Gastroesophageal sphincter (tissue), 4 donors: ENCODE results near the gene SRP72. TPM values are rescaled to one million over a fixed set of nuclear protein-coding genes. Genes with fewer than 3 reads are reported as not detected.

Experiments used
- ATAC-seq: fragments of 150-250 bp; one replicate; pipeline ENCODE4 v1.9.1; 2016; ENCODE audit warnings: mild to moderate bottlenecking, moderate library complexity
- H3K27ac ChIP-seq, 4 donors: fragments of 200-600 bp; sonication (generic) in 3 of 4; 1 replicate in 3 of 4; 2 replicates in 1 of 4; pipeline ENCODE4 v1.5.1; 2016 to 2019
- H3K27me3 ChIP-seq: fragments of 200-600 bp; sonication (generic); one replicate; pipeline ENCODE4 v1.5.1; 2019
- H3K36me3 ChIP-seq, 2 donors: fragments of 200-600 bp; sonication (generic); one replicate each; pipeline ENCODE4 v1.5.1; 2019; ENCODE audit warnings: control low read depth in 1 of 2
- H3K4me1 ChIP-seq, 3 donors: fragments of 200-600 bp; sonication (generic); 1 replicate in 2 of 3; 2 replicates in 1 of 3; pipeline ENCODE4 v1.5.1; 2016 to 2019; ENCODE audit warnings: control low read depth in 2 of 3
- H3K4me3 ChIP-seq, 2 donors: fragments of 200-600 bp; sonication (generic); one replicate each; pipeline ENCODE4 v1.5.1; 2019; ENCODE audit warnings: mild to moderate bottlenecking in 1 of 2, moderate library complexity in 1 of 2
- H3K9me3 ChIP-seq, 3 donors: fragments of 200-600 bp; sonication (generic); one replicate each; pipeline ENCODE4 v1.5.1; 2017 to 2019; ENCODE audit warnings: control low read depth in 2 of 3
- EP300 ChIP-seq: sonication (generic); formaldehyde crosslinking; IDR thresholded peaks from one replicate; pipeline ENCODE4 v1.6.1; 2017; ENCODE audit warnings: antibody characterized with exemption, mild to moderate bottlenecking
- POLR2A ChIP-seq, 2 donors: fragments of 450-650 bp; IDR thresholded peaks; one replicate each; pipeline ENCODE4 v1.6.1; 2017; ENCODE audit warnings: antibody characterized with exemption in 2 of 2, mild to moderate bottlenecking in 2 of 2, moderate library complexity in 1 of 2
- POLR2AphosphoS5 ChIP-seq: sonication (generic); formaldehyde crosslinking; IDR thresholded peaks from one replicate; pipeline ENCODE4 v1.6.1; 2017; ENCODE audit warnings: antibody characterized with exemption
- WGBS, 2 donors: methylation state at CpG; one replicate each; pipeline ENCODE4 v1.1.5; 2018; ENCODE audit warnings: low coverage in 1 of 2; 5-methylcytosine and 5-hydroxymethylcytosine counted together
- total RNA-seq, 4 donors: library from RNA; depleted of rRNA; stranded (reverse); fragments of >200 nt; gene quantifications; one replicate each; pipeline ENCODE4 v1.1.0, GENCODE V29; 2016
- TF ChIP-seq, protein P1 (sequence below), 4 experiments: fragments of 200-600 bp in 2 of 4; fragments of 450-650 bp in 2 of 4; sonication (generic) in 1 of 4; IDR thresholded peaks; one replicate each; pipeline ENCODE4 v1.5.1; 2017 to 2019; ENCODE audit warnings: antibody characterized with exemption in 4 of 4, mild to moderate bottlenecking in 2 of 4, moderate library complexity in 2 of 4

Gene SRP72
- total RNA-seq, 4 donors from 2014 or later: 43.6 to 55.6 (median 48.1) TPM

DNA sequence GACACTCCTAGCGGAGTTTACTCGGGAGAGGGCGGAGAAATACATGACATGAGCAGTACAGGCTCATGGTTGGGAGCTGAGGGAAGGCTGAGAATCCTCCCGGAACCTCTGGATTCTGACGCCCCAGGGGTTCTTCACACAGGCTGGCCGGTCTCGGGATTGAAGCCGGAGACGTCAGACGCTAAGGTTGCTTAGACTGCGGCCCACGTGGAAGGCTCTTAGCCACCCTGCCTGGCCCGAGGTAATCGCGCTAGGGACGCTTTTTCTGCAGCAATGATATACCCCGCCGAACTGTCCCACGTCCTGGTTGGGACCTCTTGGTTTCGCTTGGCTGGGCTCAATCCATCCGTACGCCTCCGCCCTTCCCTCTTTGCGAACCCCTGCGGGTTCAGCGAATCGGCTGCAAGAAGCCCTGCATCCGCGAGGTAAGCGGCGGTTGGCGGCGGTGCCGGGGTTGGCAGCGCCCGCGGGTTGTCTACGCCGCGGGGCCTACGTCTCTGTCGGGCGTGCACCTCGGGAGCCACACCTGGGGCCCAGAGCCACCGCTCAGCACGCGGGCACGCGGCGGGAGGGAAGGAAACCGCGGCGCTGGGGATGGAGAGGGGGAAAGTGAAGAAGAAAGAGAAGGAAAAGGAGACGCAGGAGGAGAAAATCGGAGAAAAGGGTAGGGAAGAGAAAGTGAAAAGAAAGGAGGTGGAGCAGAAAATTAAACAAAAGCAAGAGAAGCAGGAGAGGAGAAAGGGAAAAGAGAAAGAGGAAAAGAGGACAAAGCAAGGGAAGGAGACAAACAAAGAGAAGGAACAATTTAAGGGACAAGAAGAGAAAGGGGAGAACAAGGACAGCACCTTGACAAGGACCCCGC is 38.1 kb downstream of the SRP72 start, which contains the start of gene ARL9:
ARL9 (plus strand) TSS at position 523 of the 862 bp plus-strand sequence; CDS start at position 595, 72 bp downstream.
- ATAC-seq: peak; percentile 81
- Histone ChIP-seq H3K27ac (peak within 1 kb of the TSS in 3 of 4 donors; percentile 51 to 66 (median 56)), H3K4me3 (peak within 1 kb of the TSS; percentile 38 to 60), H3K9me3 (no peaks in the 10 kb centered on the region), H3K4me1 (peaks cover 4 to 23% (median 6%) of the 10 kb centered on the region in 3 donors), H3K27me3 (no peaks in the 10 kb centered on the region), H3K36me3 (peaks cover 0 to 34% of the 10 kb centered on the region in 2 donors)
- 0 to 1% methylated on average over 1 to 9 of the region's 56 CpGs for WGBS, 2 donors
- TF ChIP-seq POLR2AphosphoS5 (no peak), EP300 (no peak)

DNA sequence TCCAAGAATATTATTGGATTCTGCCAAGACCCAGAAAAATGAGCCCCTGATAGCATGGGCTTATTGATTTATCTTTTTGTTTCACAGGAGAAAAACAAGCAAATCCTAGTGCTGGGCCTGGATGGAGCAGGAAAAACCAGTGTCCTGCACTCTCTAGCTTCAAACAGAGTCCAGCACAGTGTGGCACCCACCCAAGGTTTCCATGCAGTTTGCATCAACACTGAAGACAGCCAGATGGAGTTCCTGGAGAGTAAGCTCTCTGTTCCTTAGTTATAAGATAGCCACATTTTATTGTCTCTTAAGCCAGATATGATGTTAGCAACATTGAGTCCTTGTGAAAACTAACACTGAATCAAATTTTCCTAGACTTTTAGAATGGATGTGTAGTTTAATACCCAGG is 43.7 kb downstream of the SRP72 start:
- no peaks in the 10 kb centered on the region for H3K27me3 ChIP-seq
- TF ChIP-seq POLR2AphosphoS5: no peak
- TF ChIP-seq, protein P1, sequence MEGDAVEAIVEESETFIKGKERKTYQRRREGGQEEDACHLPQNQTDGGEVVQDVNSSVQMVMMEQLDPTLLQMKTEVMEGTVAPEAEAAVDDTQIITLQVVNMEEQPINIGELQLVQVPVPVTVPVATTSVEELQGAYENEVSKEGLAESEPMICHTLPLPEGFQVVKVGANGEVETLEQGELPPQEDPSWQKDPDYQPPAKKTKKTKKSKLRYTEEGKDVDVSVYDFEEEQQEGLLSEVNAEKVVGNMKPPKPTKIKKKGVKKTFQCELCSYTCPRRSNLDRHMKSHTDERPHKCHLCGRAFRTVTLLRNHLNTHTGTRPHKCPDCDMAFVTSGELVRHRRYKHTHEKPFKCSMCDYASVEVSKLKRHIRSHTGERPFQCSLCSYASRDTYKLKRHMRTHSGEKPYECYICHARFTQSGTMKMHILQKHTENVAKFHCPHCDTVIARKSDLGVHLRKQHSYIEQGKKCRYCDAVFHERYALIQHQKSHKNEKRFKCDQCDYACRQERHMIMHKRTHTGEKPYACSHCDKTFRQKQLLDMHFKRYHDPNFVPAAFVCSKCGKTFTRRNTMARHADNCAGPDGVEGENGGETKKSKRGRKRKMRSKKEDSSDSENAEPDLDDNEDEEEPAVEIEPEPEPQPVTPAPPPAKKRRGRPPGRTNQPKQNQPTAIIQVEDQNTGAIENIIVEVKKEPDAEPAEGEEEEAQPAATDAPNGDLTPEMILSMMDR (IDR thresholded peaks at IDR 0.05): no peak
- TF ChIP-seq POLR2A (IDR thresholded peaks at IDR 0.05): no peak
- no peak for TF ChIP-seq EP300
- no peaks in the 10 kb centered on the region for H3K36me3 ChIP-seq
- H3K27ac ChIP-seq: no peak overlapping the region
- peaks cover 3 to 8% (median 3%) of the 10 kb centered on the region in 3 donors for H3K4me1 ChIP-seq
- ATAC-seq: peak; percentile 34
- H3K9me3 ChIP-seq: no peaks in the 10 kb centered on the region
- no peak overlapping the region for H3K4me3 ChIP-seq

DNA sequence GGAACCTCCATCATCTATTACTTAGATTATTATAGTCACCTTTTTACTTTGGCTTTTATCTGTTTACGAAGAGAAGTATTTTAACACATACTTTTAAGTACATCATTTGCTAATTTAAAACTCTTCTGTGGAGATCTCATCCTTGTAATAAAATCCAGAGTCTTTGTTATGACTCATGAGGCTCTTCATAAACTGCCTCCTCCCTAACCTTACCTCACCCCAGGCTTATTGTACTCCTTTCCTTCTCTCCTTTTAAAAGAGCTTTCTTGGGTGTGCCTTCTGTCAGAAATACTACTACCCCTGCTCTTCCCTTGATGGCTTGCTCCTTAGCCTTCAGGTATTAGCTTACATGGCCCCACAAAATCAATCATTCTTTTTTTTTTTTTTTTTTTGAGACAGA is 44.7 kb downstream of the SRP72 start:
- no peak overlapping the region for H3K4me3 ChIP-seq
- WGBS, 2 donors: 40 to 60% methylated on average over 1 of the region's 1 CpG
- no peaks in the 10 kb centered on the region for H3K9me3 ChIP-seq
- H3K36me3 ChIP-seq: no peaks in the 10 kb centered on the region
- TF ChIP-seq POLR2AphosphoS5 (no peak), EP300 (no peak), POLR2A (IDR thresholded peaks at IDR 0.05) (no peak)
- TF ChIP-seq, protein P1 (IDR thresholded peaks at IDR 0.05): no peak
- no peaks in the 10 kb centered on the region for H3K4me1 ChIP-seq
- no peak overlapping the region for H3K27ac ChIP-seq
- ATAC-seq: no peak
- H3K27me3 ChIP-seq: no peaks in the 10 kb centered on the region

DNA sequence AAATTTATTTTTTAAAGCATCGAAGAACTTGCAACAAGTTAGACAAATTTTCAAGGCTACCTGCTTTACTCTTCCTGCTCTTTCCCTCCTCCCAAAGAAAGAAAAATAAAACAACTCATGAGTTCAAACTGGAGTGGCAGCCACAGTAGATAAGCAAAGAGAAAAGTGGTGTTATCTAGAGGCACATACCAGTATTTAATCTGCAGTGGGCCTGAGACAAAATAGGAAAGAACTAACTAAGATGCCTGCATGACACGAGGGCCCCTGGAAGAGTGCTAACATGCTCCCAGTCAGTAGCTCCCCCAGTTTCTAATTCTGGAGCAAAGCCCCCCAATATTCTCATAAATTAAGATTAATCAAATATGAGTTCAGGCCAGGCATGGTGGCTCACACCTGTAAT is 46.1 kb downstream of the SRP72 start:
- TF ChIP-seq, protein P1 (IDR thresholded peaks at IDR 0.05): no peak
- TF ChIP-seq POLR2AphosphoS5 (no peak), EP300 (no peak), POLR2A (IDR thresholded peaks at IDR 0.05) (no peak)
- H3K4me1 ChIP-seq: no peaks in the 10 kb centered on the region
- no peak for ATAC-seq

DNA sequence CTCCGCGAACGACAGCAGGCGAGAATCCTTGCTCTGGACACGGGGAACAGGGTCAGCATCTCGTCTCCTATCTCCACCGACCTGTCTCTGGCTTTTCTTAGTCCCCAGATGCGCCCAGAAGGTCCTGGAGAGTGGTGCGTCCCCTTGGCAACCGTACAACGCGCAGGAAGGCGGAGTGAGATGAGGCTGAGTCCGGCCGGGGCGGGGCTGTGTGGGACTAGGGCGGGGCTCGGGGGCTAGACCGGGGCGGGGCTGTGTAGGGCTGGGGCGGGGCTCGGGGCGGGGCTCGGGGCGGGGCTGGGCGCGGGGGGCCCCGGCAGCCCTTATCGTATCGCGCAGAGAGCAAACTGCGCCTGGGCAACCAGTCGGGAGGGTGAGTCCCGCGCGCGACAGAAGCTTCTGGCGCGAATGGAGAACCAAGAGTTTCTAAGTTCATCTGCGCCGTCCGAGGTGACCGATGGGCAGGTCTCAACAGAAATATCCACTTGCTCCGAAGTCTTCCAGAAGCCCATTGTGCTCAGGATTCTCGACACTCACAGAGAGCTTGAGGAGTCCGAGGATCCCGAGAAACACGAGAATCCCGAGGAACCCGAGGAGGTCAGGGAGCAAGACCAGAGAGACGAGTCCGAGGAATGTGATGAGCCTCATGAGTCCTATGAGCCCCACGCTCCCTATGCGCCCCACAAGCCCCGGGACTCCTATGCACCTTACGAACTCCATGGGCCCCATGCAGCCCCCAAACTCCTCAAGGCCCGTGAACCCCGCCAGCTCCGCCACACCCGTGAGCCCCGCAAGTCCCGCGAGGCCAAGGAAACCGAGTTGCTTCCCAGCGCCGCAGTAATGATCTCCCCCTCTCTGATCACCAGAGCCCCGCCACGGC is 63.1 kb downstream of the SRP72 start:
- Histone ChIP-seq H3K27ac (peak overlapping the region in 2 of 4 donors; percentile 4 to 32), H3K4me1 (peaks cover 0 to 21% (median 0%) of the 10 kb centered on the region in 3 donors), H3K36me3 (no peaks in the 10 kb centered on the region), H3K4me3 (peak overlapping the region; percentile 47 to 64), H3K27me3 (peaks cover 21% of the 10 kb centered on the region), H3K9me3 (no peaks in the 10 kb centered on the region)
- ATAC-seq: peak; percentile 96
- 0 to 1% methylated on average over 9 to 14 of the region's 68 CpGs for WGBS, 2 donors
- TF ChIP-seq POLR2A (IDR thresholded peaks at IDR 0.05) (peak in 1 of 2 donors; percentile 17), EP300 (no peak)

More for the DNA sequence above, 46.1 kb downstream of the SRP72 start:
- Histone ChIP-seq H3K9me3 (no peaks in the 10 kb centered on the region), H3K36me3 (no peaks in the 10 kb centered on the region), H3K27ac (no peak overlapping the region), H3K4me3 (no peak overlapping the region), H3K27me3 (no peaks in the 10 kb centered on the region)
- 58 to 78% methylated on average over 1 to 2 of the region's 2 CpGs for WGBS, 2 donors
